ENCODE data around the gene TTC21B.

Gene TTC21B

DNA sequence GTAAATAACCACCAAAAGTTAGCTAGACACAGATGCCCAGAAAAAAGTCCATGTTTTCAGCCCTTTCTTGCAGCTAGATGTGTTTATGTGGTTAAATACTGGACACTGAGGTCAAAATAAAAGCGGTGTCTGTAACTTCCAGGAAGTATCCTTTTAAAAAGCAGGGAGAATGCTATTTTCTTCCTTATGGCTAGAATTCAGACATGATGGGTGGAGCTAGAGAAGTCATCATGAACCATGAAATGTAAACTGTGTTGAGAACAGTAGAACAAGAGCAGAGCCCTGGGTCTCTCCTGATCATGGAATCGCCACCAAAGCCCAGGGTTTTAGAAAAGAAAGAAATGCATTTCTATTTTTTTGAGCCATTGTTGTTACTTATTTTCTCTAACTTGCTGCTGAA, 118.2 kb downstream of the TTC21B start:
- no peak for DNase-seq (ENCODE audit: low read depth in 2 of 2)

DNA sequence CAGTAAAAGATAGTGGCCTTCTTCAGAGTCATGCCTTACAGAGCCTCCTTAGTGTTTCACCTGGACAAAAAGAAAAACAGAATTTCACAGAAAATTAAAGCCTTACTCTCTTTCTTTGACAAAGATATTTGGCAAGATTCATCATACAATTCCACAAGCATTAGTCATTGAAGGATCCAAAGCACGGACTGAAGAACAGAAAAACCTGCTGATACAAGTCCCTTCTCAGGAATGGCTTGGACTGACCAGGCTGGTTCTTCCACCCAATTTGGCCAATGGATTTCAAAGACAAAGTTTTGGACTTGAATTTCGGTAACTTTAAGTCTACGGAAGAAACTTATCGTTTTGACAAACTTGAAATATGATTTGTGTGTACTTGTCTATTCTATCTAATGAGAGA, 120.4 kb downstream of the TTC21B start:
- no peak for DNase-seq (ENCODE audit: low read depth in 2 of 2)

DNA sequence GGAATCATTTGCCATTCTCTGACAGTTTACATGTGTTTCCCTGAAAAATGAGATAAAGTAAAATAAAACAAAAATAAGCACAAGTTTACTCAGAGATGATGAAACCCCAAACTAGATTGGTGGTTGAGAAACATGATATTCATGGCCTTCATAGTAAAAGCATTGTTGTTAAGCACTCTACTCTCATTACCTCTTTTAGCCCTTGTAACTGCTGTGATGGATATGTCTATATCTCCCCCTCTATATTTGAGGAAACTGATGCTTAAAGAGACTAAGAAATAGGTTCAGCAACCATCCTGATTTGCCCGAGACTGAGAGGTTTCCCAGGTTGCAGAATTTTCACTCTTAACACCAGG, 125.7 kb downstream of the TTC21B start:
- DNase-seq (ENCODE audit: low read depth in 2 of 2) = no peak

GRCh38 chr2:165827016-165827920, 126.3 kb downstream of the TTC21B start:
- DNase-seq (ENCODE audit: low read depth in 2 of 2) = no peak

DNA sequence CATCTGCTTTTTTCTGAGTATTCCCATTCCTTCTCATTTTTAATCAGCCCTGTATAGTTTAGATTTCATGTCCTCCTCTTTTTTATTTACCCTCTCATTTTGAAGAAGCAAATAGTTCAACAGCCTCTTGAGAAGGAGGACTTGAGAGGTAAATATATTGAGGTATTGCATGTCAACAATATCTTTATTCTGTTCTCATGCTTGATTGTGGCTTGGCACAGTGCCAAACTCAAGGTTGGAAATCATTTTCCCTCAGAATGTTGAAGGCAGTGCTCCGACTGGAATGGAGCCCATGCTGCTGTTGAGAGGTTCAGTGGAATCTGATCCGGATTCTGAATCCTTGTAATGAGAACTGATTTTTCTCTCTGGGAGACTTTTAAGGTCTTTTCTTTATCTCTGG, 128.5 kb downstream of the TTC21B start:
- DNase-seq (ENCODE audit: low read depth in 2 of 2) = no peak

All from stimulated activated CD8-positive, alpha-beta memory T cell treated with anti-CD3 and anti-CD28 coated beads, Interleukin-15, amount 100 ng/mL, for 48 hours (primary cell).